HL-60 (cell line): ENCODE data around the gene AGTRAP.

ENCODE experiments used
- CTCF ChIP-seq: IDR thresholded peaks from one replicate; pipeline ENCODE4 v1.5.1; 2011; ENCODE audit warnings: low read length, control low read depth, inconsistent platforms; ENCODE audit not compliant: insufficient read depth
- POLR2AphosphoS5 ChIP-seq: IDR thresholded peaks from 2 replicates; pipeline ENCODE4 v1.6.1; 2012; ENCODE audit warnings: low read depth
- REST ChIP-seq: IDR thresholded peaks from 2 replicates; pipeline ENCODE4 v1.6.1; 2012; ENCODE audit warnings: low read depth; ENCODE audit not compliant: insufficient replicate concordance

GRCh38 chr1:11697188-11697892 is 38.6 kb upstream of the AGTRAP start:
- no peak for TF ChIP-seq CTCF
- no peak for TF ChIP-seq POLR2AphosphoS5
- TF ChIP-seq REST, result no peak
